Right ventricle myocardium inferior (tissue), 1 donor: ENCODE measurements around the gene ZNF217. TPM values are rescaled to one million over a fixed set of nuclear protein-coding genes. Genes with fewer than 3 reads are reported as not detected.
"Not testable (repeated sequence)": the region's sequence is repeated elsewhere in the genome, so short reads cannot be mapped to it uniquely, and the experiment has no call there.

ENCODE experiments used
- ATAC-seq: fragments of 200-7000 bp; cut with Tn5 transposase; one replicate; pipeline ENCODE4 v1.9.1; 2020; ENCODE audit warnings: mild to moderate bottlenecking, moderate library complexity
- DNase-seq: peaks from one replicate; pipeline ENCODE4 v3.0.0; 2021; ENCODE audit errors: missing footprints
- intact Hi-C: fragments of 100-400 bp; cut with DNase I; formaldehyde crosslinking; loops from one replicate; pipeline ENCODE4 v1.11.0; 2022
- total RNA-seq: library from RNA; stranded (reverse); fragmentation: NEBNext Ultra II Directional; extraction: Animal tissue kit (Norgen Biotek cat#: 25700); gene quantifications from one replicate; pipeline ENCODE4 v1.2.1, GENCODE V29; 2021
- donor health status: DM: no; HTN: yes; CAD: no; lungs with severe emphysema.

Gene ZNF217
- total RNA-seq, 1 donor from 2014 or later, result 8.3 TPM

- ATAC-seq (no peak), DNase-seq (no peak)
- intact Hi-C loops, result no loop called here
These were observed 9.0 kb upstream of the ZNF217 start for GRCh38 chr20:53602661-53603060.

GRCh38 chr20:53599910-53600632 is 6.4 kb upstream of the ZNF217 start:
- intact Hi-C loops, result loop anchor here (5.0 to 10.0 kb wide), 2 partner anchors 227 to 615 kb away; no protein-coding TSS in a partner anchor
- ATAC-seq (no peak), DNase-seq (no peak)

GRCh38 chr20:53599378-53599777 is 5.7 kb upstream of the ZNF217 start:
- ATAC-seq, result no peak
- DNase-seq, result no peak
- intact Hi-C loops, result loop anchor here (5.0 to 10.0 kb wide), 2 partner anchors 228 to 615 kb away; no protein-coding TSS in a partner anchor

- ATAC-seq (no peak), DNase-seq (no peak)
- intact Hi-C loops, result loop anchor here (5.0 to 10.0 kb wide), 2 partner anchors 228 to 616 kb away; no protein-coding TSS in a partner anchor
These were observed 5.4 kb upstream of the ZNF217 start for GRCh38 chr20:53599044-53599362.

GRCh38 chr20:53598140-53599043 is 4.8 kb upstream of the ZNF217 start:
- intact Hi-C loops, result loop anchor here (5.0 to 10.0 kb wide), 2 partner anchors 229 to 616 kb away; no protein-coding TSS in a partner anchor
- DNase-seq, result no peak
- ATAC-seq, result no peak

GRCh38 chr20:53597521-53598120 is 4.0 kb upstream of the ZNF217 start:
- no peak for ATAC-seq
- DNase-seq, result no peak
- intact Hi-C loops, result loop anchor here (5.0 to 10.0 kb wide), 2 partner anchors 230 to 617 kb away; no protein-coding TSS in a partner anchor

GRCh38 chr20:53597030-53597482 is 3.4 kb upstream of the ZNF217 start:
- no peak for DNase-seq

GRCh38 chr20:53596189-53597001 is 2.8 kb upstream of the ZNF217 start:
- intact Hi-C loops, result loop anchor here (5.0 to 10.0 kb wide), 2 partner anchors 231 to 618 kb away; no protein-coding TSS in a partner anchor
- not testable (repeated sequence) for ATAC-seq, DNase-seq

More at GRCh38 chr20:53597030-53597482, 3.4 kb upstream of the ZNF217 start:
- no peak for ATAC-seq
- intact Hi-C loops, result loop anchor here (5.0 to 10.0 kb wide), 2 partner anchors 230 to 618 kb away; no protein-coding TSS in a partner anchor

- not testable (repeated sequence) for DNase-seq, ATAC-seq
- intact Hi-C loops, result loop anchor here (5.0 to 10.0 kb wide), 2 partner anchors 232 to 619 kb away; no protein-coding TSS in a partner anchor
These were observed 2.1 kb upstream of the ZNF217 start for GRCh38 chr20:53595742-53596141.

- no peak for ATAC-seq
- intact Hi-C loops, result loop anchor here (5.0 to 10.0 kb wide), 2 partner anchors 232 to 620 kb away; no protein-coding TSS in a partner anchor
- DNase-seq, result no peak
These were observed 1.4 kb upstream of the ZNF217 start for GRCh38 chr20:53595018-53595378.

GRCh38 chr20:53594068-53595017 is 704 bp upstream of the ZNF217 start:
- intact Hi-C loops, result loop anchor here (1.0 to 10.0 kb wide), 3 partner anchors 233 to 620 kb away; no protein-coding TSS in a partner anchor
- peak; percentile 99 for DNase-seq

GRCh38 chr20:53592992-53593465 is 610 bp downstream of the ZNF217 start:
- ATAC-seq (no peak), DNase-seq (no peak)
- intact Hi-C loops, result loop anchor here (10.0 kb wide), 1 partner anchor 622 kb away; no protein-coding TSS in a partner anchor

More at GRCh38 chr20:53594068-53595017, 704 bp upstream of the ZNF217 start:
- ATAC-seq, result peak; percentile 94

- ATAC-seq (peak; percentile 43), DNase-seq (peak; percentile 86)
- intact Hi-C loops, result loop anchor here (10.0 kb wide), 1 partner anchor 622 kb away; no protein-coding TSS in a partner anchor
These were observed 1.1 kb downstream of the ZNF217 start for GRCh38 chr20:53592454-53592991.

- not testable (repeated sequence) for DNase-seq, ATAC-seq
- intact Hi-C loops, result loop anchor here (2.0 to 10.0 kb wide), 2 partner anchors 147 to 623 kb away; no protein-coding TSS in a partner anchor
These were observed 1.6 kb downstream of the ZNF217 start for GRCh38 chr20:53591941-53592441.

GRCh38 chr20:53591206-53591741 is 2.4 kb downstream of the ZNF217 start:
- DNase-seq, ATAC-seq: not testable (repeated sequence)
- intact Hi-C loops, result loop anchor here (2.0 to 10.0 kb wide), 2 partner anchors 148 to 624 kb away; no protein-coding TSS in a partner anchor
